Psoas muscle (tissue), 8 donors: Measurements from ENCODE around the gene RAF1. TPM values are rescaled to one million over a fixed set of nuclear protein-coding genes. Genes with fewer than 3 reads are reported as not detected.

Experiments used
- ATAC-seq, 4 donors: fragments of 200-7000 bp; cut with Tn5 transposase; one replicate each; pipeline ENCODE4 v1.9.1; 2020; ENCODE audit warnings: moderate library complexity in 3 of 4, mild to moderate bottlenecking in 2 of 4
- DNase-seq, 2 donors: peaks; one replicate each; pipeline ENCODE4 v3.0.0-alpha.2; 2020
- H3K27ac ChIP-seq: fragments of 200-600 bp; one replicate; pipeline ENCODE4 v1.8.0; 2022
- H3K27me3 ChIP-seq, 3 donors: fragments of 200-600 bp in 1 of 3; one replicate each; pipeline versions ENCODE4 v1.6.1 to v1.8.0; 2013 to 2022; ENCODE audit warnings: low read length in 2 of 3, mild to moderate bottlenecking in 2 of 3, moderate library complexity in 1 of 3; ENCODE audit not compliant: insufficient read depth in 3 of 3
- H3K36me3 ChIP-seq, 2 donors: fragments of 200-600 bp in 1 of 2; one replicate each; pipeline versions ENCODE4 v1.6.1 to v1.8.0; 2013 to 2022; ENCODE audit warnings: low read depth in 1 of 2, mild to moderate bottlenecking in 1 of 2, moderate library complexity in 1 of 2; ENCODE audit not compliant: insufficient read depth in 1 of 2
- H3K4me1 ChIP-seq: fragments of 200-600 bp; one replicate; pipeline ENCODE4 v1.8.0; 2022
- H3K4me3 ChIP-seq: fragments of 200-600 bp; one replicate; pipeline ENCODE4 v1.8.0; 2022; ENCODE audit warnings: mild to moderate bottlenecking
- H3K9me3 ChIP-seq: fragments of 200-600 bp; one replicate; pipeline ENCODE4 v1.8.0; 2022
- CTCF ChIP-seq: fragments of 200-600 bp; IDR thresholded peaks from one replicate; pipeline ENCODE4 v1.8.0; 2022; ENCODE audit warnings: antibody characterized with exemption
- WGBS, 3 donors: extraction: QIAGEN DNeasy Blood & Tissue Kit; methylation state at CpG; one replicate each; pipeline versions ENCODE4 v1.1.6 to v1.1.7; 2013; 5-methylcytosine and 5-hydroxymethylcytosine counted together
- intact Hi-C, 2 donors: fragments of 100-400 bp; cut with DNase I; formaldehyde crosslinking; loops; one replicate each; pipeline versions ENCODE4 v1.11.0 to v1.14.2; 2022
- polyA plus RNA-seq, 3 donors: library from polyadenylated mRNA; stranded (reverse); fragments of 200-250 nt; gene quantifications; one replicate each; pipeline ENCODE4 v1.2.3, GENCODE V29; 2013
- total RNA-seq, 4 donors: library from RNA; stranded (reverse); fragmentation: NEBNext Ultra II Directional in 2 of 4; extraction: Animal tissue kit (Norgen Biotek cat#: 25700) in 2 of 4; gene quantifications; one replicate each; pipeline versions ENCODE4 v1.2.1 to v1.2.4, GENCODE V29; 2021 to 2023
- donor health status: healthy with polysubstance abuse.
- donor health status: DM: no; HTN: no; CAD: no; lungs with moderate emphysema.
- donor health status: Bipolar disorder and iron deficiency.
- donor health status: healthy.
- donor health status: DM: yes; HTN: yes; CAD: no.
- donor health status: DM: no; HTN: no; CAD: no.
- donor health status: DM: no; HTN: no; CAD: no.
- donor health status: DM: yes; HTN: yes; CAD: no.

The RAF1 gene
- total and polyA plus RNA-seq, 7 donors: 87.2 to 391 (median 155) TPM

GRCh38 chr3:12612514-12613226 is 51.2 kb downstream of the RAF1 start:
- H3K36me3 ChIP-seq: peaks cover 6 to 71% of the 10 kb centered on the region in 2 donors
- H3K4me3 ChIP-seq: no peak overlapping the region
- intact Hi-C loops: no loop called here
- no peaks in the 10 kb centered on the region for H3K9me3 ChIP-seq
- TF ChIP-seq CTCF: no peak
- ATAC-seq: no peak
- DNase-seq: no peak
- no peaks in the 10 kb centered on the region for H3K27me3 ChIP-seq
- 90 to 93% (median 90%) methylated on average over 6 of the region's 6 CpGs for WGBS, 3 donors
- H3K4me1 ChIP-seq: peaks cover 12% of the 10 kb centered on the region
- no peak overlapping the region for H3K27ac ChIP-seq

- Histone ChIP-seq H3K36me3 (peaks cover 8 to 71% of the 10 kb centered on the region in 2 donors), H3K9me3 (no peaks in the 10 kb centered on the region), H3K4me1 (peaks cover 12% of the 10 kb centered on the region), H3K4me3 (no peak overlapping the region), H3K27me3 (no peaks in the 10 kb centered on the region), H3K27ac (no peak overlapping the region)
- DNase-seq (no peak), ATAC-seq (peak in 2 of 4 donors; percentile 35 to 39)
- intact Hi-C loops: no loop called here
- 70 to 73% (median 71%) methylated on average over 5 of the region's 5 CpGs for WGBS, 3 donors
- TF ChIP-seq CTCF: no peak
Measured at GRCh38 chr3:12611117-12611516, 52.8 kb downstream of the RAF1 start.

- no peaks in the 10 kb centered on the region for H3K4me1 ChIP-seq
- ATAC-seq: no peak
- DNase-seq: no peak
- H3K4me3 ChIP-seq: no peak overlapping the region
- H3K36me3 ChIP-seq: peaks cover 11 to 84% of the 10 kb centered on the region in 2 donors
- intact Hi-C loops: no loop called here
- H3K27me3 ChIP-seq: no peaks in the 10 kb centered on the region
- H3K9me3 ChIP-seq: no peaks in the 10 kb centered on the region
- 95 to 100% (median 97%) methylated on average over 1 of the region's 1 CpG for WGBS, 3 donors
- TF ChIP-seq CTCF: no peak
- H3K27ac ChIP-seq: no peak overlapping the region
Measured at GRCh38 chr3:12608376-12608775, 55.5 kb downstream of the RAF1 start.

- Histone ChIP-seq H3K36me3 (peaks cover 13 to 99% of the 10 kb centered on the region in 2 donors), H3K27ac (no peak overlapping the region), H3K9me3 (no peaks in the 10 kb centered on the region), H3K4me3 (no peak overlapping the region), H3K4me1 (no peaks in the 10 kb centered on the region), H3K27me3 (no peaks in the 10 kb centered on the region)
- ATAC-seq (peak in 2 of 4 donors; percentile 17 to 37), DNase-seq (no peak)
- intact Hi-C loops: no loop called here
- TF ChIP-seq CTCF: no peak
- WGBS, 3 donors: 89 to 92% (median 89%) methylated on average over 2 of the region's 2 CpGs
Measured at GRCh38 chr3:12603969-12604368, 59.9 kb downstream of the RAF1 start.

- Histone ChIP-seq H3K27ac (no peak overlapping the region), H3K36me3 (peaks cover 4 to 99% of the 10 kb centered on the region in 2 donors), H3K4me3 (no peak overlapping the region), H3K9me3 (no peaks in the 10 kb centered on the region), H3K4me1 (no peaks in the 10 kb centered on the region), H3K27me3 (no peaks in the 10 kb centered on the region)
- peak; percentile 10 for TF ChIP-seq CTCF
- intact Hi-C loops: no loop called here
- WGBS, 3 donors: 56 to 63% (median 56%) methylated on average over 1 of the region's 1 CpG
- ATAC-seq: no peak
- no peak for DNase-seq
Measured at GRCh38 chr3:12601072-12601471, 62.8 kb downstream of the RAF1 start.
